Measurements from ENCODE around the gene BCAS3.
"Not testable (repeated sequence)": the region's sequence is repeated elsewhere in the genome, so short reads cannot be mapped to it uniquely, and the experiment has no call there.

The BCAS3 gene

DNA sequence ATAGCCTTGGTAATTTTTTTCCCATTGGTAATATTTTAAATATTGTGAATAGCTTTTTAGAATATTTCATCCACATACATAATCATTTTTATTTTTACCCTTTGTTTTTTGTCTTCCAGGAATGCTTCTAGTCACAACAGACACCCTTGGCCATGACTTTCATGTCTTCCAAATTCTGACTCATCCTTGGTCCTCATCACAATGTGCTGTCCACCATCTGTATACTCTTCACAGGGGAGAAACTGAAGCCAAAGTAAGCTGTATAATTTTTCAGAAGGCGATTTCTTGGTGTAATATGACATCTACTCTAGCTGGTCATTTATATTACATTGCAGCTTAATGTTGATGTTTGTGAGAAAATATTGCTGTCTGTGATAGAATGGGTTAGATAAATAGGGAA, 269.4 kb downstream of the BCAS3 start:
- no peak for DNase-seq

DNA sequence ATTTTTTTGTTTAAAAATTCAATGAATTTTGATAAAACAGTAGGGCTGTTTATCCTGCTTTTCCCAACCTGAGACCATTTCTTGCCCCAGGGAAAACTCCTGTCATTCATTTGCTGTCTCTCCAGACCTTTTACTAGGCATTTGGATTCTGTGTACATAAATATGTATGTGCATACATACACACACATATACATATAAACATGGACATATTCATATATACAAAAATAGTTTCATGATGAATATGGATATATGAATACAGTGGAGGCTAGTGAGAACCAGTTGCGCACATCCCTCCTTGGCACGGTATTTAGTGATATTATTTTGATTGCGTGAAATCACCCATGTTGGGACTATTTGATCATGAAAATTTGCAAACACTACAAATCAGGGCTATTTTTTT, 269.9 kb downstream of the BCAS3 start:
- no peak for DNase-seq

DNA sequence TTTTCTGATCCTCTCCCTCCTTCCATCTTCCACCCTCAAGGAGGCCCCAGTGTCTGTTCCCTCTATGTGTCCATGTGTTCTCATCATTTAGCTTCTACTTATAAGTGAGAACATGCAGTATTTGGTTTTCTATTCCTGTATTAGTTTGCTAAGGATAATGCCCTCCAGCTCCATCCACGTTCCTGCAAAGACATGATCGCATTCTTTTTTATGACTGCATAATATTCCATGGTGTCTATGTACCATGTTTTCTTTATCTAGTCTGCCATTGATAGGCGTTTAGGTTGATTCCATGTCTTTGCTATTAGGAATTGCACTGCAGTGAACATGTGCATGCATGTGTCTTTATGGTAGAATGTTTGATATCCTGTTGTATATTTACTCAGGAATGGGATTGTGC, 275.1 kb downstream of the BCAS3 start:
- no peak for DNase-seq

DNA sequence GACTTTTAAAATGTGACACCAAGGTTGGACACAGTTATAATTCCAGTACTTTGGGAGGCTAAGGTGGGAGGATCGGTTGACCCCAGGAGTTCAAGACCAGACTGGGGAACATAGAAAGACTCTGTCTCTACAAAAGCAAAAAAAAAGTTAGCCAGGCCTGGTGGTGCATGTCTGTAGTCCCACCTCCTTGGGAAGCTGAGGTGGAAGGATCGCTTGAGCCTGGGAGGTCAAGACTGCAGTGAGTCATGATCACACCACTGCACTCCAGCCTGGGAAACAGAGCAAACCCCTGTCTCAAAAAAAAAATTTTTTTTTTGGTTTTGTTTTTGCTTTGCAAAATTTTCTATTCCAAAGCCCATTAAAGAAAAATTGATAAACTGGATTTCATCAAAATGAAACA, 281.4 kb downstream of the BCAS3 start:
- DNase-seq = no peak

DNA sequence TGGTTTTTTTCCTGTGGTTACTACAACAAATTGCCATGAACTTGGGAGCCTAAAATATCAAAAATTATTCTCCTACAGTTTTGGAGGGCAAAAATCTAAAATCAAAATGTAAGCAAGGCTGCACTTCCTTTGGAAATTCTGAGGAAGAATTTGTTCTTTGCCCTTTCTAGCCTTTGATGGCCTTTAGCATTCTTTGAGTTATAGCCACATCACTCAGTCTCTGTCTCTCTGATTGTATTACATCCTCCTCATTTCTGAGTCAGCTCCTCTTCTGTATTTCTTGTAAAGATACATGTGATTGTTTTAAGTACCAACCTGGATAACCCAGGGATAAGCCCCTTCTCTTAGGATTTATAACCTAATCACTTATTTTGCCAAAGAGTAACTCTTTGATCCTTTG, 282.0 kb downstream of the BCAS3 start:
- no peak for DNase-seq

DNA sequence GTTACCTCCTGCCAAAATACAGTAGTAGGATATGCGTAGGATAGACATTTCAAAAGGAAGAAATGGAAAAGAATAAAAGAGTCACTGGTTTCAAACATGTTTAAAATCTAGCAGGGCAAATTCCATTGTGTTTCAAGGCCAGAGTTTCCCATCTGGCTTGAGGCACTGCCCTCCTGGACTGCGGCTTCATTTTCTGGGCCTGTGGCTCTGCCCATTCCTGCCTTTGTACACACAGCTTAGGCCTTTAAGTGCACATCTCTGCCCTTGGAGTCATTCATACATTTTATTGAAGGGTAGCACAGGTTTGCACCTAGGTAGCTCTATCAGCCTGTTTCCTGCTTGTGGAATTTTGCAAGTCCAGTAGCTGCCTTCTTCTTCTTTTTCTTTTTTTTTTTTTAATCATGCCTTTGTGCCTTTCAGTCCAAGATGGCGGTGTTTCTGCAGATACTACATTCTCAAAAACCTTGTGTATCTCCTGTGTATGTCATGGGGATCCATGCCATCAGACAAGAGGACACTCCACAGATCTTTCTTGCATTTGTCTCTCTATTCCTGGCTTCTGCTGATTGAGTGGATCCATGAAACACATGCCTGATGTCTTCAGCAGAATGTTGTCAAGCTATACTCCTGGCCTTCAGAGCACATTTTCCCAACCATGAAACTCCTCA, 282.9 kb downstream of the BCAS3 start:
- no peak for DNase-seq

DNA sequence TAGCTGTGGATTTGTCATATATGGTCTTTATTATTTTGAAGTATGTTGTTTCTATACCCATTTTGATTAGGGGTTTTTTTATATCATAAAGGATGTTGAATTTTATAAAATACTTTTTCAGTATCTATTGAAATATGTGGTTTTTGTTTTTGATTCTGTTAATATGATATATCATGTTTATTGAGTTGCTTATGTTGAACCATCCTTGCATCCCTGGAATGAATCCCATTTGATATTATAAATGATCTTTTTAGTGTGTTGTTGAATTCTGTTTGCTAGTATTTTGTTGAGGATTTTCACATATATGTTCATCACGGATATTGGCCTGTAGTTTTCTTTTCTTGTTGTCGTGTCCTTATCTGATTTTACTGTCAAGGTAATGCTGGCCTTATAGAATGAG, 286.5 kb downstream of the BCAS3 start:
- no peak for DNase-seq

DNA sequence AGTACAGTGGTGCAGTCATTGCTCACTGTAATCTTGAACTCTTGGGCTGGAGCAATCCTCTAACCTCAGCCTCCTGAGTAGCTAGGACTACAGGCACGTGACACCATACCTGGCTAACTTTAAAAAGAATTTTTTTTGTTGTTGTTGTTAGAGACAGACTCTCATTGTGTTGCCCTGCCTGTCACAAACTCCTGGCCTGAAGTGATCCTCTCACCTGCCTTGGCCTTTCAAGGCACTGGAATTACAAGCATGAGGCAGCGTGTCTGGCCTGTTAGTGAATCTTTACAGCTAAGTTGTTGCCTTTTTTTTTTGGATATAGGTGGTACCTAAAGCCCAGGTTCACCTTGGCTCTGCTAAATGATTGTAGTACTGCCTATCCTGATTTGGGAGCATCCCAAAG, 290.6 kb downstream of the BCAS3 start:
- DNase-seq = no peak

DNA sequence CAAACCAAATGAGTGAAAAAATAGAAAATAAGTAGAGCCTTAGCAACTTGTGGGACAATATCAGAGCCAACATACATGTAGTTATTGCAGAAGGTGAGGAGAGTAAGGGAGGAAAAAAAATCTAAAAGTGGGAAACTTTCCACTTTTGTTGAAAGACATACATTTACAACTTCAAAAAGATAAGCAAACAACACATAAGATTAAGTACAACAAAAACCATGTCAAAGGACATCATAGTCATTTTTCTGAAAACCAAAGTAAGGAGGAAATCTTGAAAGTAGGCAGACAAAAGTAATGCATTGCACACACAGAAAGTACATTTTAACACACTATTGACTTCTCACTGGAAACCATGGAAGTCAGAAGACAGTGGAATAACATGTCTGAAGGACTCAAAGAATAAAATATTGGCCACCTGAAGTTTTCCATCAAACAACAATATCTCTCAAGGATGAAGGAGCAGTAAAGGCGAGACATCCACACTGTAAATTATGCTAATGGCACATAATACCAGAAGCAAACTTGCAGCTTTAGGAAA, 291.9 kb downstream of the BCAS3 start:
- no peak for DNase-seq

DNA sequence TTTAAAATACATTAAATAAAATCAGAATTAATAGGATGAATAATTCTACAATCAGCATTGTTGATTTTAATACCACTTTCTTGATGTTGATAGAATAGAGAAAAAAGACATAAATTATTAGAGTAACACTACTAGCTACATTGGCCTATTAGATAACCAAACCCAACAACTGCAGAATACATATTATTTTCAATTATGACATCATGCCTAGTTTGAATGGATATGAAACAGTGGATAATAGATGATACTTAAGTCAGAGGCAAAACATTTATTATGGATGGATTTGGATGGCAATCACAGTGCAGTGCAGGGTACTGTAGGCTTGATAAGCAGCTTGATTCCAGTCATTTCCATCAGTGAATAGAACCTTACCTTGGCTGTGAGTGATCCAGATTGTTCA, 293.1 kb downstream of the BCAS3 start:
- DNase-seq = no peak

DNA sequence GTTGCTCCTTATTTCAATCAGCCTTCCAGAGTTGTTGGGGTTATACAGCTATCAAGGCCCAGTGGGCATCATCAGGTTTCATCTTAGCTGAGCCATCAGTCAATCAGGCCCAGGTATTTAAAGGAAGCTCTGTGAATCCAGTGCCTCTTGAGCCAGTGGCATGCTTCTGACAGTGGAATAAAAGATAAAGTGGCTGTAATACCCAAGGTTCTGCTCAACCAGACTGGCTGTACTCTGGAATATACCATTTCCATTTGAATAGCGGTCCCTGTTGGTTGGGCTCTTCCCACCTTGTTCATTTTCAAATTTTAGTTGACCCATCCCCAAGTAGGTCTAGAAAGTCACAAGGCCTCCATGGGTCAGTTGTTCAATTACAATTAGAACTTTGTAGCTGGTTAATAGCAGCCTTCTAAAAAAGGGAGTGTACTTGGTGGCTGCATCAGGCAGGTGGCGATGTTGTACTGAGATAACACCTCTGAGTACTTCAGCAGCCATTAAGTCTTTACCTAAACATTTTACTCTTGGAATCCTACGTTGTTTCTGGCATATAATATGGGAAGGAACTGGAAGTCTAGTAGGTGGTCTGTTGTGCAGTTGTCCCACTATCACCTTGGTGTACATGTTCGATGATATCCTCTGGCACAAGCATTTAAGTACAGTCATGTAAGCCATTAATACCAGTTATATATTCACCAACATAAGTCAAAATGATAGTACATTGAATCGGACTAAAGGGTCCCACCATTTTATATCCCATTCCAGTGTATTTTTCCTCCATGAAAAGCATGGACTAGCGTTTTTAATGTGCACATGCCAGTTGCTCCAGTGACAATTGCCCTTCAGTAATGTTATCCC, 294.1 kb downstream of the BCAS3 start:
- DNase-seq = peak; percentile 53

DNA sequence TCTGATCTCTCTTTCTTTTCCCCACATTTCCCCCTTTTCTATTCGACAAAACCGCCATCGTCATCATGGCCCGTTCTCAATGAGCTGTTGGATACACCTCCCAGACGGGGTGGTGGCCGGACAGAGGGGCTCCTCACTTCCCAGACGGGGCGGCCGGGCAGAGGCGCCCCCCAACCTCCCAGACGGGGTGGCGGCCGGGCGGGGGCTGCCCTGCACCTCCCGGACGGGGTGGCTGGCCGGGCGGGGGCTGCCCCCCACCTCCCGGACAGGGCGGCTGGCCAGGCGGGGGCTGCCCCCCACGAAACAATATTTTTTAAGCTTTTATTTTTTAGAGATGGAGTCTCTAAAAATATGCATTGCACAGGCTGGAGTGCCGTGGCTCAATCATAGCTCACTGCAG, 299.2 kb downstream of the BCAS3 start:
- DNase-seq = not testable (repeated sequence)

DNA sequence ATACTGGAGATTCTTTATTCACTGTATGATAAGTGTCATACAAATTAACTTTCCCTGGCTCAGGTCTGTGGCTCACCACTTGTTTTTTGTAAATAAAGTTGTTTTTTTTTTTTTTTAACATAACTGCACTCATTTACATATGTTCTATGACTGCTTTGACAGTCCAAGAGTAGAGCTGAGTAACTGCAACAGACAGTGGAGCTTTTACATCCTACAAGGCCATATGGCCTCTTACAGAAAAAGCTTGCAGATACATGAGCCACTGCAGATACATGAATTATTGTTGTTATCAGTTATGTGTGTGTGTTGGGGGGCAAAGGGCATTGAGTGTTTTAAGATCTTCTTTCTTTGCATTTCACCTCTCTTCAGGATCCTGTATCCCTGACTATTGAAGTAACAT, 311.7 kb downstream of the BCAS3 start:
- no peak for DNase-seq

DNA sequence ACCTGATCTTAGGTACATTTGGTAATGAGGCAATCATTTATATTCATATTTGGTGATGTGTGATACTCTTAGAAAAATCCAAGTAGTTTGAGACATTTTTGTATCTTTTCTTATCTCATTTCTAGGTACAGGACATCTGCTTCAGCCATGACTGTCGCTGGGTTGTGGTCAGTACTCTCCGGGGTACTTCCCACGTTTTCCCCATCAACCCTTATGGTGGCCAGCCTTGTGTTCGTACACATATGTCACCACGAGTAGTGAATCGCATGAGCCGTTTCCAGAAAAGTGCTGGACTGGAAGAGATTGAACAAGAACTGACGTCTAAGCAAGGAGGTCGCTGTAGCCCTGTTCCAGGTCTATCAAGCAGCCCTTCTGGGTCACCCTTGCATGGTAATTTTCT, 312.2 kb downstream of the BCAS3 start:
- DNase-seq = peak; percentile 13

DNA sequence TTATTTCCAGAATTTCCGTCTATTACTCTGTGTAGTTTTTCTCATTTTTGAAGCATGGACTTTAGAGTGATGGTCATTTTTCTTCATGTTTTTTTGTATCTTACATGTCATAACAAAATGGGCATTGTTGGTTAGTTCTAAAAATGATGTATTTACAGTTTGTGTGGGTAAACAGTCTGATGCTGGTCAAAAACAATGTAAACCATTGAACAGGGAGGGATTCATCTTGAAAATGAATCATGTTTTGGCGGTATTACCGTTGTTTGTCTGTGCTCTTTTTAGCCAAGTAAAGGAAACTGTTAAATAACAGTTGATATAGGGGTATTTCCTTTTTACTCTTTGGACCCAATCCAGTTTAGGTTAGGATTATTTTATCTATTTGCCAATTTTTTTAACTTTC, 315.8 kb downstream of the BCAS3 start:
- DNase-seq = no peak

DNA sequence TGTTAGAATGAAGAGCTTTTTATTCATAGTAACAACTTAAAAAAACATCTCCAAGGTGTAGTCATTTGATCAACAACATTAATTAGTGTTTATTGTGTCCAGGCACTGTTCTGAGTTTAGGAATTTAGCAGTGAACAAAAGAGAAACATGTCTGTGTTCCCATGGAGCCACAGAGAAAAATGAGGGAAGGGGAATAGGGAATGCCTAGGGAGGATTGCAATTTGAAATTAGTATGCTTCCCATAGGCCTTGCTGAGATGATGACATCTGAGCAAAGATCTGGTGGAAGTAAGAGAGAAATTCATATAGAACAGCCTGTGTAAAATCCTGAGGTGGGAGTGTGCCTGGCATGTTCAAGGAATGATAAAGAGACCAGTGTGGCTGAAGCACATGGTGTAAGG, 318.0 kb downstream of the BCAS3 start:
- DNase-seq = no peak

DNA sequence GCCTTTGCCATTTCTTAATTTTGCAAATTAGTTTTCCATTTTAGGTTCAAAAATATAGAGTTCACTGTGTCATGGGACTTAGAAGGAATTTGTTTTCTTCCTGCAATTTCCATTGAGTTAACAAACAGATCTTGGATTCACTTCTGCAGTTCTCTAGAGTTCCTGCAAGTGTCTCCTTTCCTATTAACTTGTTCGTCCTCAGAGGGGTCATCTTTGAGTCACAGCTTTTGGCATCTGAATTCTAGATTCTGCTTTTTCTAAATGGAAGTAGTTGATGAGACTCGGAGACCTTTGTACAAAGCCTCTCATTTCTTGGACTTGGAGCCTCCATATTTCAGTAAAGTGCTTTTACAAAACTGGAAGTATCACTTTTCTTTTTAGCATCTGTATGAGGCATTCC, 323.3 kb downstream of the BCAS3 start:
- DNase-seq = no peak

DNA sequence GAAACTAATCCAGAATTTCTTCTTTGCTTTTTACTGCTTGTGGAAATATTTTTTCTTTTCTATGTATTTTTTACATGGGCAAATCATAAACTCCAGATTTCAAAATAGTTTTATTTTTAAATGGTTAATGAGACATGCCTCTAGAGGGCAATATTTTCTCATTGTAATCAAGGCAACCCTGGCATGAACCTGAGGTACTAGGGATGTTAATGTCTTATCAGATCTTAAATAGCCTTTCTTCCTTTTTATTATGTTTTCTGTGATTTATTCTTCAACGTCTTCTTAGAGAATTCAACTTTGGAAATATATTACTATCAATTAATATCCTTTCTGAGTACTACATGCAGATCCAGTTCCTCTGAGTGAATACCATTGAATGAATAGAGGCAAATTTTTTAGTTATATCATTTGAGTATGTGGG, 324.7 kb downstream of the BCAS3 start:
- peak; percentile 66 for DNase-seq

DNA sequence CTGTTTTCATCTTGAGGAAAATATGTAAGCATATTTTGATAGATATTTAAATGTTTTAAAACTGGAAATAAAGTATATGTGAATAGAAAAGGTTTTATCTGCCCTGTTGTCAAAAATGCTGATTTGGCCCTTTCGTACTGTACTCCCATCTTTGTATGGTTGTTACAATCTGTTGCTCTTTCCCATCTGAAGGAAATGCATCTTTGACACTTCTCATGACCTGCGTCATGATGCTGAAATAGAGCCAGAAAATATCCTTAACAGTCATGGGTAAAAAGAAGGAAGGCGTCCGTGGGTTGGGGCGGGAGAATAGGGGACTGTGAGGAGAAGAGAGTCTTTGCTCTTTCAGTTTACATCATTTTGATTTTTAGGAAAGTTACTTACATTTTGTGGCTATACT, 327.7 kb downstream of the BCAS3 start:
- no peak for DNase-seq

DNA sequence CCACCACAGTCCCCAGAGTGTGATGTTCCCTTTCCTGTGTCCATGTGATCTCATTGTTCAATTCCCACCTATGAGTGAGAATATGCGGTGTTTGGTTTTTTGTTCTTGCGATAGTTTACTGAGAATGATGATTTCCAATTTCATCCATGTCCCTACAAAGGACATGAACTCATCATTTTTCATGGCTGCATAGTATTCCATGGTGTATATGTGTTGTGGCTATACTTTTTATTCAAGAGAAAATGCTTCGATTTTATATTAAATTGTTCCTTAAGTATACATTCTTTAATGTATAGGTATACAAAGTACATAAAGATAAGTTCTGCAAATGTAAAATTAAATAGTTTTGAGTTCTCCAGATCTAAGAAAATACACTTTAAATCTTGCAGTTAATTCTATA, 328.3 kb downstream of the BCAS3 start:
- not testable (repeated sequence) for DNase-seq

DNA sequence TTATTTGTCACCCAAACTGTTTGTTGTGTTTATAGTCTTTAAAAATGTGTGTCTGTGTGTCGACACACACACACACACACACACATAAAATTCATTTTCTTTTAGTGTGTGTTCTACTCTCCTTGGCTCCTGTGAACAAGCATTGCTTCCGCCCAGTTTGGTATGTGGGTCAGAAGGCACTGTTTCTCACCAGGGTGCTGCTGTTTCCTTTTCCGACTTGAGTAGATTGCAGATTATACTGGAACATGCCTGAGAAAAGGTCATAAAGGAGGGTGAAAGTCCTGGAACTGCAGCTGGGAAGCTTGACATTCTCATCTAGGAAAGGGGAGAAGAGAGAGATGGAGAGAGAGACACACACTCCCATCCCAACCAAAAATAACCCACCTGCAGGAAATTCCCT, 330.3 kb downstream of the BCAS3 start:
- DNase-seq = no peak

DNA sequence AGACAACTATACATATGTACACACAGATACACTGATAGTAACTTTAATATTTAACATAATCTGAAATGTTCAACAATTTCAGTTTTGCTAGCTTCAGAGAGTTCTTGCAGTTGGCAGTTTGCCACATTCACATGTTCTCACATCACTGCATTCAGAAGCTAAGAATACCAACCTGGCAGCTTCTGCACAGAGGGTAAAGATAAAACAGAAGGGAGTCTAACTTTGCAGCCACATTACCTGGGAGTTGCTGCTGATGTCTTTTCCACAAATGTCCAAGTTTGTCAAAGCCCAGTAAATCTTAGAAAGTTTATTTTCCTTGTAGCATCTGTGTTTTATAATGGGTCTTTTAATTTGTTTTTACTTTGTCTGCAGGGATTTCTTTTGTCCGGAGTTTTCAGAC, 332.0 kb downstream of the BCAS3 start:
- DNase-seq = no peak

DNA sequence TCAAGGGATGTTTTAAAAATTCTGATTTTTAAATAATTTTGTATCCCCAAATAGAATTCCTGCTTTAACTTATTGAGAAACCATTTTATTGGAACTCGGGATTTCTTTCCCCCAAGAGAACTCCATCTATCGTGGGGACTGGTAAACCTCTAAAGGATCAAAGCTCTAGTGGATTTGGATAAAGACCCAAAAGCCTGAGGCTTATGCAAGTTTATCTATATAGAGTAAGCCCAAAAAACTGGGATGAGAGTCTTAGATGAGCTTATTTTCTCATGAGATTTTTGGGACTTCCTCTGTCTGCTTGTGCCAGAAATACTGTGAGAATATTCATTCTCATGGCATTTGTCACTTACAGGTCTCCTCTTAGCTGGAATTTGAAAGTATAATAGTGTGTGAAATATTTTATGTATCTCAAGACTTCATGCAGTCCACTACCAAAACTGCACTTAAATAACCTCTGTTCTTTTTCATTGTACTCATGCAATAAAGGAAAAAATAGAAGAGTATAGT, 333.1 kb downstream of the BCAS3 start:
- DNase-seq = no peak

DNA sequence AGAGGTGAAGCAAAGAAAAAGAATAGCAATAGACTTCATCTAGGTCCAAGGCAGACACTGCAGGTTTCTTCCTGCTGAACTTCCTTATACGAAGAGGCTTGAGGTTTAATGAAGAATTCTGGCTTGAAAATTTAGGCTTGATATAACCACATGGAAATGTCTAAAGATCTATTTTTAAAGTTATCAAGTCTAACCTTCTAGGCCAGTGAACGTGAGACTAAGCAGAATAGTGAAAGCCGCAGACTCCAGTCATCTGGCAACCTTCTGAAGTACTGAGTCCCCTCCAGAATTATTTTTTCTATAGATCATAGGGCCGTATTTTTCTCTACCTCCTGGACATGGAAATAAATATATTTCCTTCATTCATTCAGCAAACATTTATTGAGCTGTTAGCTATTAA, 333.6 kb downstream of the BCAS3 start:
- no peak for DNase-seq
